IMR-90 (cell line): Measurements from ENCODE around the gene CUX1. TPM values are rescaled to one million over a fixed set of nuclear protein-coding genes. Genes with fewer than 3 reads are reported as not detected.

Experiments
- ATAC-seq: fragments of 200-7000 bp; cut with Tn5 transposase; 2 replicates; pipeline ENCODE4 v1.9.1; 2020; ENCODE audit warnings: low read depth, mild to moderate bottlenecking, moderate library complexity
- BruUV-seq: library from RNA; stranded (reverse); fragments of 400-500 nt; replicated peaks from 2 replicates; lab custom pipeline; 2021; lab: Mats Ljungman, UMichigan
- CTCF ChIA-PET: fragments of 300-600 bp; formaldehyde crosslinking; extraction: SDS; loops from one replicate; lab custom pipeline; 2021; ENCODE audit warnings: antibody characterized with exemption; lab: Yijun Ruan, JAX
- POLR2A ChIA-PET: fragments of 300-600 bp; sonication (Branson Sonifier 250); formaldehyde crosslinking; loops from one replicate; lab custom pipeline; 2022; ENCODE audit warnings: antibody characterized with exemption; ENCODE audit not compliant: unreplicated experiment; lab: Charles Lee
- DNase-seq: peaks from one replicate; pipeline ENCODE4 v3.0.0; 2013
- H2AFZ ChIP-seq: replicated peaks from 2 replicates; pipeline ENCODE3; 2013; ENCODE audit warnings: low read length, mild to moderate bottlenecking; ENCODE audit not compliant: poor library complexity
- H2AK5ac ChIP-seq: 2 replicates; pipeline ENCODE4 v1.6.1; 2013; ENCODE audit warnings: low read depth, low read length, inconsistent platforms
- H2AK9ac ChIP-seq: replicated peaks from 2 replicates; pipeline ENCODE3; 2013; ENCODE audit warnings: mild to moderate bottlenecking, low read depth, low read length, moderate library complexity; ENCODE audit not compliant: poor library complexity
- H2BK120ac ChIP-seq: 2 replicates; pipeline ENCODE4 v1.6.1; 2013; ENCODE audit warnings: low read depth, low read length, inconsistent platforms
- H2BK15ac ChIP-seq: 3 replicates; pipeline ENCODE4 v1.6.1; 2013; ENCODE audit warnings: low read depth, low read length, inconsistent platforms
- H2BK20ac ChIP-seq: 2 replicates; pipeline ENCODE4 v1.6.1; 2013; ENCODE audit warnings: low read depth, mild to moderate bottlenecking, inconsistent platforms, low read length, moderate library complexity
- H2BK5ac ChIP-seq: 2 replicates; pipeline ENCODE4 v1.6.1; 2013; ENCODE audit warnings: mild to moderate bottlenecking, low read depth, low read length, inconsistent platforms; ENCODE audit not compliant: poor library complexity, severe bottlenecking
- H3K14ac ChIP-seq: replicated peaks from 2 replicates; pipeline ENCODE4 v1.6.1; 2013; ENCODE audit warnings: low read depth, low read length, inconsistent platforms
- H3K18ac ChIP-seq: 2 replicates; pipeline ENCODE4 v1.6.1; 2013; ENCODE audit warnings: low read depth, low read length, control low read depth
- H3K23ac ChIP-seq: 2 replicates; pipeline ENCODE4 v1.6.1; 2013; ENCODE audit warnings: low read depth, low read length, inconsistent platforms
- H3K27ac ChIP-seq: 2 replicates; pipeline ENCODE4 v1.5.1; 2013; ENCODE audit warnings: mild to moderate bottlenecking, control low read depth, low read length; ENCODE audit not compliant: insufficient read depth
- H3K27me3 ChIP-seq: 2 replicates; pipeline ENCODE4 v1.6.1; 2013; ENCODE audit warnings: low read length; ENCODE audit not compliant: control insufficient read depth, insufficient read depth
- H3K36me3 ChIP-seq: 2 replicates; pipeline ENCODE4 v1.6.1; 2013; ENCODE audit warnings: low read length, mixed read lengths; ENCODE audit not compliant: control insufficient read depth, insufficient read depth
- H3K4ac ChIP-seq: 2 replicates; pipeline ENCODE4 v1.6.1; 2013; ENCODE audit warnings: low read depth, low read length, inconsistent platforms
- H3K4me1 ChIP-seq: 2 replicates; pipeline ENCODE4 v1.6.1; 2013; ENCODE audit warnings: low read length, mixed read lengths; ENCODE audit not compliant: control insufficient read depth, insufficient read depth
- H3K4me2 ChIP-seq: 2 replicates; pipeline ENCODE4 v1.6.1; 2013; ENCODE audit warnings: low read depth, mild to moderate bottlenecking, control low read depth, low read length, moderate library complexity
- H3K4me3 ChIP-seq: 2 replicates; pipeline ENCODE4 v1.5.1; 2013; ENCODE audit warnings: low read depth, mild to moderate bottlenecking, control low read depth, low read length, moderate library complexity; ENCODE audit not compliant: insufficient read depth
- H3K56ac ChIP-seq: 2 replicates; pipeline ENCODE4 v1.6.1; 2013; ENCODE audit warnings: low read length, inconsistent platforms; ENCODE audit not compliant: insufficient read depth; ENCODE audit errors: extremely low read depth
- H3K79me1 ChIP-seq, 2 experiments: 2 replicates each; pipeline ENCODE4 v1.6.1; 2013; ENCODE audit warnings: low read length in 2 of 2, inconsistent platforms in 1 of 2, low read depth in 1 of 2
- H3K9ac ChIP-seq: 2 replicates; pipeline ENCODE4 v1.6.1; 2013; ENCODE audit warnings: low read depth, low read length, control low read depth
- H3K9me1 ChIP-seq: 2 replicates; pipeline ENCODE4 v1.6.1; 2013; ENCODE audit warnings: low read length, inconsistent platforms; ENCODE audit not compliant: insufficient read depth
- H3K9me3 ChIP-seq: 2 replicates; pipeline ENCODE4 v1.6.1; 2013; ENCODE audit warnings: low read length; ENCODE audit not compliant: control insufficient read depth, insufficient read depth
- H4K20me1 ChIP-seq: 2 replicates; pipeline ENCODE4 v1.6.1; 2013; ENCODE audit warnings: low read length, inconsistent platforms; ENCODE audit not compliant: insufficient read depth
- H4K5ac ChIP-seq: 2 replicates; pipeline ENCODE4 v1.6.1; 2013; ENCODE audit warnings: mild to moderate bottlenecking, low read depth, low read length, control low read depth
- H4K8ac ChIP-seq, 2 experiments: 2 replicates each; pipeline ENCODE4 v1.6.1; 2013; ENCODE audit warnings: low read depth in 2 of 2, low read length in 2 of 2, control low read depth in 1 of 2, inconsistent platforms in 1 of 2
- H4K91ac ChIP-seq: 2 replicates; pipeline ENCODE4 v1.6.1; 2013; ENCODE audit warnings: low read depth, low read length, inconsistent platforms; ENCODE audit not compliant: insufficient read depth
- NFE2L2 ChIP-seq: fragments of 150-350 bp; IDR thresholded peaks from 2 replicates; pipeline ENCODE4 v1.6.1; 2016; ENCODE audit warnings: low read depth, mild to moderate bottlenecking, low read length
- RFX5 ChIP-seq: IDR thresholded peaks from 2 replicates; pipeline ENCODE4 v1.8.0; 2012; ENCODE audit warnings: low read depth, mild to moderate bottlenecking, low read length, moderate library complexity
- WGBS, 2 experiments: methylation state at CpG; one replicate each; pipeline versions ENCODE4 v1.1.5 to v1.1.7; 2013; ENCODE audit warnings: missing lambda C conversion rate in 2 of 2; ENCODE audit not compliant: insufficient read length in 1 of 2; ENCODE audit errors: extremely low coverage in 2 of 2; 5-methylcytosine and 5-hydroxymethylcytosine counted together
- dilution Hi-C: fragments of 300-500 bp; cut with HindIII; formaldehyde crosslinking; loops from one replicate; pipeline ENCODE4 v1.14.3; 2018; ENCODE audit warnings: low sequenced_read_pairs; ENCODE audit not compliant: unreplicated experiment
- in situ Hi-C: fragments of 300-500 bp; cut with MboI; formaldehyde crosslinking; loops from 3 replicates; pipeline ENCODE4 v1.14.3; 2019; ENCODE audit warnings: low sequenced_read_pairs, inconsistent platforms, mixed read lengths
- intact Hi-C: fragments of 100-400 bp; cut with micrococcal nuclease; formaldehyde crosslinking; loops from 2 replicates; pipeline ENCODE4 v1.10.0; 2022
- polyA plus RNA-seq, 3 experiments: library from polyadenylated mRNA; depleted of rRNA; stranded (reverse); fragments of >200 nt; gene quantifications; 2 replicates each; pipeline ENCODE4 v1.2.3, GENCODE V29; 2012; ENCODE audit warnings: low replicate concordance in 1 of 3
- total RNA-seq: library from RNA; depleted of rRNA; stranded (reverse); fragments of >200 nt; gene quantifications from 2 replicates; pipeline ENCODE4 v1.2.3, GENCODE V29; 2012
- TF ChIP-seq, protein P1 (sequence below): fragments of 150-350 bp; IDR thresholded peaks from 2 replicates; pipeline ENCODE4 v1.6.1; 2016; ENCODE audit warnings: low read depth, mild to moderate bottlenecking, low read length, moderate library complexity, borderline replicate concordance

The CUX1 gene
- total and polyA plus RNA-seq, 2 of the 4 experiments (the other 2 are of a cell fraction) = 19.7 to 46.4 TPM

DNA sequence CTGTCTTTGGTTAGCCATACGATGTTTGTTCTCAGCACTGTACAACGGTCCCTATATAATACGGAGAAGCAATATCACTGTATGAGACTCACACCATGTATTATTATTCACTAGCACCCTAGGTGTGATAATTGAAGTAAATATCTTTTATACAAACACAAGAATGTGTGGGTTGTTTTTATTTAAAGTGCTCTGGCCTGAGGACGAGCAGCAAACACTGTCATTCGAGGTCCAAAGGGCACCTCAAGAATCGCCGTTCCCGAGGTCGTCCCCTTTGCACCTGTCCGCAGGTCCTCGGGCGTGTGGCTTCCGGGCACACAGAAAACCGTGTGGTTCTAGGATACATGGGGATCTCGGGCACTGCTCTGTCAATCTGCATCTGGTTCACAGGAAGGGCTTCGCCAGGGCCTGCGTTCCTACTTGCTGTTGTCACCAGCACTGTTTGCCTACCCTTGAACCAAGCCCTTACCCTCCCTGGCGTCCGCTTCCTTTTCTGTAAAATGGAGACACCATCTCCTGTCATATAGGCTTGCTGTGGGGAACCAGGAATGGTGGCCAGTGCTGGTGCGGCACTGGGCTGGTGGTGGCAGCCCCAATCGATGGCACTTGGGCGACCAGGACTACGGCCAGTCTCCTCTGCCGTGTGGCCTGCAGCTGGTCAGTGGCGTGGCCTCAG lies 440.8 kb downstream of the CUX1 start:
- H3K9me3 ChIP-seq = no peaks in the 10 kb centered on the region
- no TSS peak for BruUV-seq
- H3K9ac ChIP-seq = no peak overlapping the region
- H3K4ac ChIP-seq = no peak overlapping the region
- DNase-seq (no peak), ATAC-seq (no peak)
- no peak overlapping the region for H2BK15ac ChIP-seq
- H2AK9ac ChIP-seq = no peak overlapping the region
- CTCF ChIA-PET = no interaction called here
- H3K14ac ChIP-seq = no peak overlapping the region
- H3K4me2 ChIP-seq = no peak overlapping the region
- H3K79me1 ChIP-seq = peaks cover 0 to 7% of the 10 kb centered on the region in 2 experiments; a peak in 1 of 4 replicates
- H3K36me3 ChIP-seq = no peaks in the 10 kb centered on the region; the same call in 1 of the 2 replicates
- no peak overlapping the region for H3K4me3 ChIP-seq
- no peak overlapping the region for H2AFZ ChIP-seq
- no peak overlapping the region for H2BK20ac ChIP-seq
- H2AK5ac ChIP-seq = no peak overlapping the region
- no peak overlapping the region for H3K56ac ChIP-seq
- H3K4me1 ChIP-seq = no peaks in the 10 kb centered on the region
- no peak overlapping the region for H3K18ac ChIP-seq
- no peak overlapping the region for H2BK120ac ChIP-seq
- H4K20me1 ChIP-seq = no peaks in the 10 kb centered on the region; the same call in 1 of the 2 replicates
- H3K27ac ChIP-seq = no peak overlapping the region
- POLR2A ChIA-PET = no interaction called here
- no peaks in the 10 kb centered on the region for H3K27me3 ChIP-seq
- H4K91ac ChIP-seq = no peak overlapping the region
- H4K5ac ChIP-seq = no peak overlapping the region
- no peak overlapping the region for H4K8ac ChIP-seq
- 99% methylated on average over 17 of the region's 25 CpGs; no CpG with 5 or more reads in 1 of the 2 experiments for WGBS, 2 experiments
- TF ChIP-seq, protein P1, sequence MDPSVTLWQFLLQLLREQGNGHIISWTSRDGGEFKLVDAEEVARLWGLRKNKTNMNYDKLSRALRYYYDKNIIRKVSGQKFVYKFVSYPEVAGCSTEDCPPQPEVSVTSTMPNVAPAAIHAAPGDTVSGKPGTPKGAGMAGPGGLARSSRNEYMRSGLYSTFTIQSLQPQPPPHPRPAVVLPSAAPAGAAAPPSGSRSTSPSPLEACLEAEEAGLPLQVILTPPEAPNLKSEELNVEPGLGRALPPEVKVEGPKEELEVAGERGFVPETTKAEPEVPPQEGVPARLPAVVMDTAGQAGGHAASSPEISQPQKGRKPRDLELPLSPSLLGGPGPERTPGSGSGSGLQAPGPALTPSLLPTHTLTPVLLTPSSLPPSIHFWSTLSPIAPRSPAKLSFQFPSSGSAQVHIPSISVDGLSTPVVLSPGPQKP = no peak
- TF ChIP-seq NFE2L2 (no peak), RFX5 (no peak)
- no peak overlapping the region for H2BK5ac ChIP-seq
- no peak overlapping the region for H3K23ac ChIP-seq
- in situ Hi-C loops = loop anchor here (25.0 kb wide), 1 partner anchor 896 kb away; the partner anchor contains the start of gene COL26A1
- dilution Hi-C loops = no loop called here
- intact Hi-C loops = no loop called here
- no peaks in the 10 kb centered on the region for H3K9me1 ChIP-seq
